GM13977 (cell line): ENCODE results near the gene NUCB1.

Experiments used
- DNase-seq: peaks from one replicate; pipeline ENCODE4 v3.0.0; 2012; ENCODE audit warnings: low spot score
- in situ Hi-C: fragments of 300-500 bp; cut with MboI; formaldehyde crosslinking; loops from one replicate; pipeline ENCODE4 v1.12.0; 2022; ENCODE audit warnings: low sequenced_read_pairs, low pct_unique_long_range_greater_than_20kb, mixed read lengths, inconsistent platforms; ENCODE audit not compliant: unreplicated experiment
- TF ChIP-seq, protein P1 (sequence below): IDR thresholded peaks from 2 replicates; pipeline ENCODE4 v1.5.1; 2012; ENCODE audit warnings: mild to moderate bottlenecking, control low read depth; ENCODE audit not compliant: insufficient read depth; ENCODE audit errors: extremely low read depth, missing control alignments

Gene NUCB1

DNA sequence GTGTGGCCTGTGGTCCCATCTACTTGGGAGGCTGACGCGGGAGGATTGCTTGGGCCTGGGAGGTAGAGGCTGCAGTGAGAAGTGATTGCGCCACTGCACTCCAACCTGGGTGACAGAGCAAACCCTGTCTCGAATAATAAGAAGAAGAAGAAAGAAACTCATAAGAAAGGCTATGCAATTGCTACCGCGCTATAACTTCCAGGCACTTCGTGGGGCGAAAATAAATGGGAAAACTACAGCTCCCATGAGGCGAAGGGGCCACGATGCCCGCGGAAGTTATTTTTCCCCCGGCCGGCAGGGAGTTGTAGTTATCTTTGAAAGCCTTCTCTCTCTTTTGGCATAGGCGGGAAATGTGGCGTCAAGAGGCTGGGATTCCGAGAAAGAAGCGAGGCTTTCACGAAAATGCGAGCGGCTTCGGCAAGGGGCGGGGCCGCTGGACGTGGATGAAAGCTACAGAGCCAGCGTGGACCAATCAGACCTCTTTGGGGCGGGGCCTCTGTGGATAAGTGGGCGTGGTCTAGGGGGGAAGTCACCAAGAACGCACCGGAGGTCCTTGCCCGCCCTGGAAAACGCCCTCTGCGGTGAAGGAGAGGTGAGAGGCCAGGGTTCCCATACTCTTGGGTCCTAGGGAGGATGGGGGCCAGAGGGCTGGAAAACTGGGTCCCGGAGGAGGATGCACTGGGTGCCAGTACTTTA, at the start of gene NUCB1:
TSS of gene NUCB1 (plus strand) at position 532 of the 696 bp plus-strand sequence. CDS start 485 bp downstream, outside the sequence.
- TF ChIP-seq, protein P1, sequence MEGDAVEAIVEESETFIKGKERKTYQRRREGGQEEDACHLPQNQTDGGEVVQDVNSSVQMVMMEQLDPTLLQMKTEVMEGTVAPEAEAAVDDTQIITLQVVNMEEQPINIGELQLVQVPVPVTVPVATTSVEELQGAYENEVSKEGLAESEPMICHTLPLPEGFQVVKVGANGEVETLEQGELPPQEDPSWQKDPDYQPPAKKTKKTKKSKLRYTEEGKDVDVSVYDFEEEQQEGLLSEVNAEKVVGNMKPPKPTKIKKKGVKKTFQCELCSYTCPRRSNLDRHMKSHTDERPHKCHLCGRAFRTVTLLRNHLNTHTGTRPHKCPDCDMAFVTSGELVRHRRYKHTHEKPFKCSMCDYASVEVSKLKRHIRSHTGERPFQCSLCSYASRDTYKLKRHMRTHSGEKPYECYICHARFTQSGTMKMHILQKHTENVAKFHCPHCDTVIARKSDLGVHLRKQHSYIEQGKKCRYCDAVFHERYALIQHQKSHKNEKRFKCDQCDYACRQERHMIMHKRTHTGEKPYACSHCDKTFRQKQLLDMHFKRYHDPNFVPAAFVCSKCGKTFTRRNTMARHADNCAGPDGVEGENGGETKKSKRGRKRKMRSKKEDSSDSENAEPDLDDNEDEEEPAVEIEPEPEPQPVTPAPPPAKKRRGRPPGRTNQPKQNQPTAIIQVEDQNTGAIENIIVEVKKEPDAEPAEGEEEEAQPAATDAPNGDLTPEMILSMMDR = no peak
- DNase-seq = peak; percentile 98
- in situ Hi-C loops = no loop called here

GRCh38 chr19:48852292-48852691, 47.8 kb upstream of the NUCB1 start:
- TF ChIP-seq, protein P1 = no peak
- in situ Hi-C loops = loop anchor here (25.0 kb wide), 1 partner anchor 110 kb away; the partner anchor contains the start of genes BAX and FTL
- DNase-seq = no peak

DNA sequence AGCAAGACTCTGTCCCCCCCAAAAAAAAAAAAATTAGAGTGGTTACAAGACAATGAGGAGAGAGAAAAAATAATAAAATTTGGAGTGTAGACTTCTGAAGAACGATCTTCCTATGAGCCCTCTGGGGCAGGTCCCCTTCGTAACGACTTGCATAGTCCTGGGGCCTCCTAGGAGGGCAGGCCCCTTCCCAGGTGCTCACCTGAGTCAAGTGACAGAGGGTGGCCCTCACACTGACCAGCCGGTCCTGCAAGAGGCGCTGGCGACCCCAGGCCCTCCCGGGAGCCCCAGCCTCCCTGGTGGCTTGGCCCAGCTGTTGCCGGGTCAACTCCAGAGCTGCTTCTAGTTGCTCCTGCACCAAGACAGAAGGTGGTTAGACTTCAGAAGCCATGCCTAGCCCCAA, 46.6 kb upstream of the NUCB1 start:
- TF ChIP-seq, protein P1 = no peak
- in situ Hi-C loops = loop anchor here (25.0 kb wide), 1 partner anchor 109 kb away; the partner anchor contains the start of genes BAX and FTL
- no peak for DNase-seq

DNA sequence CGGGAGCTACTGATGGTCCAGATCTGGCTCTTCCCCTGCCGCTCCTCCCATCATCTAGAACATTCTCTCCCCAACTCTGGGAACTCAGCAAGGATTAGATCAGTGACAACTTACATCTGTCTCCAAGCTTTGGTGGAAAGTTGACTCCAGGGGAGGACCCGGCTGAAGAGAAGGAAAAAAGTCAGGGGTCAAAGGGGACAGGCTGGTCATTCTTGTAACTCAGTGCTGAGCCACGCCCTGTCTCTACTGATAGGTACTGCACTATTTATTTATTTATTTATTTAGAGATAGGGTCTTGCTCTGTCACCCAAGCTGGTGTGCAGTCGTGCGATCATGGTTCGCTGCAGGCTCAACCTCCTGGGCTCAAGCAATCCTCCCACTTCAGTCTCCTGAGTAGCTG, 46.0 kb upstream of the NUCB1 start:
- DNase-seq = no peak
- TF ChIP-seq, protein P1 = no peak
- in situ Hi-C loops = loop anchor here (25.0 kb wide), 1 partner anchor 108 kb away; the partner anchor contains the start of genes BAX and FTL

DNA sequence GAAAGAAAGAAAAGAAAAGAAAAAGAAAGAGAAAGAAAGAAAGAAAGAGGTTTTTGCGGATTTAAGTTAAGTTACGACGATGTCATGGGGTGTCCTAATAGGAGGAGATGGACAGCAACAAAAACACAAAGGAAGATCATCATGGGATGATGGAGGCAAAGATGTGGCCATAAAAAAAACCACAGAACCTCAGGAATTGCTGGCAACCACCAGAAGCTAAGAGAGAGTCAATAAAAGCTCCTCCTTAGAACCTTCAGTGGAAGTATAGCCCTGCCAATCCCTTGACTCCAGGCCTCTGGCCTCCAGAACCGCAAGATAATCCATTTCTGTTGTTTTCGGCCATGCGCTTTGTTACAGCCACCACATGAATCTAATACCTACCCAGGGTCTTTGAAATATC, 43.2 kb upstream of the NUCB1 start:
- in situ Hi-C loops = loop anchor here (25.0 kb wide), 1 partner anchor 105 kb away; the partner anchor contains the start of genes BAX and FTL
- DNase-seq = no peak
- TF ChIP-seq, protein P1 = no peak

DNA sequence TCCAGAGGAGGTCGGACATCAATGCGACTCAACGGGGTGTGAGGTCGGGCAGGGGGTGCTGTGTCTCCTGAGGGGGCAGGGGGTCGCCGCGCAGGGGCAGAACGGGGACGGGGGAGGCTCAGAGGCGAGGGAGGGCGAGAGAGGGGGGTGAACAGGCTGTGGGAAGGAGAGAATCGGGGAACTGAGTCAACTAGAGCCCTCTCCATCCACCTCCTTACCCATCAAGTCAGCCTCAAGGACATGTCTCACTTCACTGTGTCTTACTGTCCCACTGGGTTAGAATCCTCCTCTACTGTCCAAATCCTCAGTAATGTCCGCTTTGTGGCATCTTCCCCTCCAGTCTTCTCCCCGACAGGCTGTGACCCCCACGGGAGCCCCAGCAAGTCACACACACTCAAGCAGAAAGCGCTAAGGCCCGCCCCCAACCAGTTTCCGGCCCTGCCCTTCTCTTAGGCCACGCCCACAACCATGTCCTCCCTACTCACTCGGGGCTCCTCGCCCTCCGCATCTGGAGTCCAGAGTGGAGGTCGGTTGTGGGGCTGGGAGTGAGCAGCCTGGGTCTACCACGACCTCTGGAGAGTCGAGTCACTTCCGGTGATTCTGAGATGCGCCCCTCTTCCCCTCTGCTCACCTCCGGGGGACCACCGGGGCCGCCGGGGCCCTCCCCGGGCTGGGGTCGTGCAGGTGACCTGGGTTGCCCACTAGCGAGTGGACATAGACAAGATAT, 41.0 kb upstream of the NUCB1 start:
- TF ChIP-seq, protein P1 = no peak
- peak; percentile 88 for DNase-seq
- in situ Hi-C loops = loop anchor here (25.0 kb wide), 1 partner anchor 103 kb away; the partner anchor contains the start of genes BAX and FTL
